GM10248 (cell line): ENCODE results near the gene LDB3.

Source experiments
- CTCF ChIA-PET: fragments of 300-600 bp; sonication (Branson Sonifier 250); formaldehyde crosslinking; extraction: SDS; loops from one replicate; lab custom pipeline; 2021; ENCODE audit warnings: antibody characterized with exemption; lab: Yijun Ruan, JAX
- POLR2A ChIA-PET: fragments of 350-650 bp; sonication (Branson Sonifier 250); formaldehyde crosslinking; extraction: SDS; loops from one replicate; lab custom pipeline; 2020; ENCODE audit warnings: antibody characterized with exemption; lab: Yijun Ruan, JAX
- DNase-seq: peaks from one replicate; pipeline ENCODE4 v3.0.0; 2012; ENCODE audit errors: extremely low spot score
- TF ChIP-seq, protein P1 (sequence below): IDR thresholded peaks from 2 replicates; pipeline ENCODE4 v1.5.1; 2012; ENCODE audit warnings: mild to moderate bottlenecking, low read depth; ENCODE audit errors: extremely low read depth, missing control alignments, control extremely low read depth

The LDB3 gene

DNA sequence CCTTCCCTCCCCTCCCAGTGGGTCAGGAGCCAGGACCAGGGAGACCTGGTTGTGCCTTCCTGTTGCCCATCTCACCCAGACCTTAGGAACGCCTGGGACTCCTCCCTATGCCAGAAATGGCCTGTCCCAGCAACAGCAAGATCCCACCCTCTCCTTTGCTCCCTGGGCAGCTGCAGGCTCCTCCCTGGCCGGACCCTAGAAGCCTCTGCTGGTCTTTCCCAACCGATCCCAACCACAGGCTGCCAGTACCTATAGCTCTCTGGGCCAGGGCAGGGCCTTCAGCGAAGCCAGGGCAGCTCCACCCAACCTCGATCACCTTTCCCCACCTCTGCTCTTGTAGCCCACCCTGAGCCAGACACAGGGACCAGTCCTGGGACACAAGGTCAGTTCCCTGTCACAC is 21.9 kb downstream of the LDB3 start:
- CTCF ChIA-PET = interaction anchor here (0.7 to 6.5 kb wide), 12 partner anchors 10 to 271 kb away, joined by 3 to 61 read pairs (median 3); no protein-coding TSS in a partner anchor

DNA sequence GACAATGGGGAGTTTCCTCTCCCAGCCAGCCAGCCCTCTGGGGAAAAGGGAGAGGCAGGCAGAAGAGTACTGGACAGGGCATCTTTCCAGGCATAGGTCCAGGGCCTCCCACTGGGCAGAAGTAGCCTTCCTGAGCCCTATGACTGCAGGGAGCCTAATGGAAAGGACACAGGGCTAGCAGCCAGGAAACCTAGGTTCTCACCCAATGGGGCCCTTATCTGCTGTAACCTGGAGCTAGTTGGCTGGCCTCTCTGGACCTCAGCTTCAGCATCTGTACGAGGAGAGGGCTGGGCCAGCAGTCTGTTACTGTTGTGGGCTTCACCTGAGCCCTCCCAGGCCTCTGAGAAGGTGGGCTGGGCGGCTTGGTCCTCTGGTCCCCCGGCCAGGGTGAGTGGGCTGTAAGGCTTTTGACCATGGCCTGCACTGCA is 22.4 kb downstream of the LDB3 start:
- TF ChIP-seq, protein P1, sequence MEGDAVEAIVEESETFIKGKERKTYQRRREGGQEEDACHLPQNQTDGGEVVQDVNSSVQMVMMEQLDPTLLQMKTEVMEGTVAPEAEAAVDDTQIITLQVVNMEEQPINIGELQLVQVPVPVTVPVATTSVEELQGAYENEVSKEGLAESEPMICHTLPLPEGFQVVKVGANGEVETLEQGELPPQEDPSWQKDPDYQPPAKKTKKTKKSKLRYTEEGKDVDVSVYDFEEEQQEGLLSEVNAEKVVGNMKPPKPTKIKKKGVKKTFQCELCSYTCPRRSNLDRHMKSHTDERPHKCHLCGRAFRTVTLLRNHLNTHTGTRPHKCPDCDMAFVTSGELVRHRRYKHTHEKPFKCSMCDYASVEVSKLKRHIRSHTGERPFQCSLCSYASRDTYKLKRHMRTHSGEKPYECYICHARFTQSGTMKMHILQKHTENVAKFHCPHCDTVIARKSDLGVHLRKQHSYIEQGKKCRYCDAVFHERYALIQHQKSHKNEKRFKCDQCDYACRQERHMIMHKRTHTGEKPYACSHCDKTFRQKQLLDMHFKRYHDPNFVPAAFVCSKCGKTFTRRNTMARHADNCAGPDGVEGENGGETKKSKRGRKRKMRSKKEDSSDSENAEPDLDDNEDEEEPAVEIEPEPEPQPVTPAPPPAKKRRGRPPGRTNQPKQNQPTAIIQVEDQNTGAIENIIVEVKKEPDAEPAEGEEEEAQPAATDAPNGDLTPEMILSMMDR = no peak
- DNase-seq = no peak
- ChIA-PET CTCF (interaction anchor here (0.8 to 6.5 kb wide), 9 partner anchors 9 to 271 kb away, joined by 3 to 61 read pairs (median 3); no protein-coding TSS in a partner anchor), POLR2A (no interaction called here)

More for the DNA sequence above, 21.9 kb downstream of the LDB3 start:
- POLR2A ChIA-PET = no interaction called here
- TF ChIP-seq, protein P1 = no peak
- no peak for DNase-seq

DNA sequence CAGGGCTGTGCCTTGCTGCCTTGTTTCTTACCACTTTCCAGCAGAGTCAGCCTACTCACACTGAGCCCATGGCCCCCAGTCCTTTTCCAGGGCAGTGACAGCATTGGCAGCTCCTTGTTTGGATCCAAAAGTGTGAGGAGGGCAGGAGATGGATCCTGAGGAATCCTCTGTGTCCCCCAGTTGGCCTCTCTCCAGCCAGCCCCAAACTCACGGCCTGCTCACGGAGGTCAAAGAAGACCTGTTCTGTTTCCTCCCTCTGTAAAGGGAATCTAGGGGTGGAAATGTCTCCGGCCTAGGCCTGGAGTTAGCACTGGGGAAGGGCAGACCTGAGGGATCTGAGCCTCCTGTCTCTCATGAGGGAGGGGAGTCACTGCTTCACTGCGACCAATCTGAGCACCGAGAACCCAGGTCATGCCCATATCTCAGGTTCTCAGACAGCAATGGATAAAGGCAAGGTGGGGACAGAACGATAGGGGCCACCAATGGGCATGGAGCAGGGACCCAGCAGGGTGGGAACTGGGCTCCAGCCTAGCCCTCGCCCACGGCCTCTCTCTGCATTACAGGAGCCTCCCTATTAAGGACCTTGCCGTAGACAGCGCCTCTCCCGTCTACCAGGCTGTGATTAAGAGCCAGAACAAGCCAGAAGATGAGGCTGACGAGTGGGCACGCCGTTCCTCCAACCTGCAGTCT is 23.2 kb downstream of the LDB3 start:
- ChIA-PET POLR2A (no interaction called here), CTCF (interaction anchor here (0.8 to 6.5 kb wide), 3 partner anchors 8 to 208 kb away, joined by 3 to 61 read pairs (median 40); no protein-coding TSS in a partner anchor)
- no peak for DNase-seq
- TF ChIP-seq, protein P1 = no peak

DNA sequence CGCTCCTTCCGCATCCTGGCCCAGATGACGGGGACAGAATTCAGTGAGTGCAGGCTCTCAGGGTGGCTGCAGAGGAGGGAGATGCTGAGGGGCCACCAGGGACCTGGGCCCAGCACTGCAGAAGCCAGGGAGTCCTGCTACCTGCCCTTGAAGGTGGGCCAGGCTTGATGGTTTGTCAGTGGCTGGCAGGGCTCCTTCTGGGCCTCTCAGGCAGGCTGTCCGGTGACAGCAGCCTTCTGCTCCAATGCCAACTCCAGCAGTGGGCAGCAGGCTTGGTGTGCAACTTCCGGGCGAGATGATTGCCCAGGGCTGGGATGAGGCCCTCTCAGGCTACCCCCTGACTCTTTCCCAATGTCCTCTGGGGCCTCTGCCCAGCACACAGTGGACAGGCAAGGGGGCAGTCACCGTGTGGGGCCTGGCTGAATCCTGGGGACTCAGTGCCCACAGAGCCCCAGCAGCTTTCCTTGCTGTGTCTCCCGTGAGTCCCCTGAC is 23.8 kb downstream of the LDB3 start:
- TF ChIP-seq, protein P1 = no peak
- DNase-seq = no peak
- ChIA-PET CTCF (interaction anchor here (1.3 to 5.4 kb wide), 3 partner anchors 8 to 208 kb away, joined by 3 to 40 read pairs (median 11); no protein-coding TSS in a partner anchor), POLR2A (no interaction called here)

- ChIA-PET POLR2A (no interaction called here), CTCF (interaction anchor here (0.9 to 5.4 kb wide), 11 partner anchors 9 to 210 kb away, joined by 3 to 40 read pairs (median 5); no protein-coding TSS in a partner anchor)
- DNase-seq = no peak
- TF ChIP-seq, protein P1 = no peak
These were observed 24.4 kb downstream of the LDB3 start for GRCh38 chr10:86692664-86693063.

- TF ChIP-seq, protein P1 = no peak
- CTCF ChIA-PET = interaction anchor here (0.7 to 5.4 kb wide), 15 partner anchors 9 to 269 kb away, joined by 3 to 40 read pairs (median 5); no protein-coding TSS in a partner anchor
- no peak for DNase-seq
- POLR2A ChIA-PET = no interaction called here
These were observed 25.0 kb downstream of the LDB3 start for GRCh38 chr10:86693275-86693674.
